CD4-positive, alpha-beta T cell treated with Interleukin-17A for 4 hours (primary cell): ENCODE results near the gene MRPL14.
A peak's percentile ranks its signal among the peaks of the same experiment; 100 is the strongest.

ENCODE experiments used
- DNase-seq: peaks from one replicate; pipeline ENCODE4 v3.0.0-alpha.2; 2020; ENCODE audit warnings: mixed read lengths

Gene MRPL14

DNA sequence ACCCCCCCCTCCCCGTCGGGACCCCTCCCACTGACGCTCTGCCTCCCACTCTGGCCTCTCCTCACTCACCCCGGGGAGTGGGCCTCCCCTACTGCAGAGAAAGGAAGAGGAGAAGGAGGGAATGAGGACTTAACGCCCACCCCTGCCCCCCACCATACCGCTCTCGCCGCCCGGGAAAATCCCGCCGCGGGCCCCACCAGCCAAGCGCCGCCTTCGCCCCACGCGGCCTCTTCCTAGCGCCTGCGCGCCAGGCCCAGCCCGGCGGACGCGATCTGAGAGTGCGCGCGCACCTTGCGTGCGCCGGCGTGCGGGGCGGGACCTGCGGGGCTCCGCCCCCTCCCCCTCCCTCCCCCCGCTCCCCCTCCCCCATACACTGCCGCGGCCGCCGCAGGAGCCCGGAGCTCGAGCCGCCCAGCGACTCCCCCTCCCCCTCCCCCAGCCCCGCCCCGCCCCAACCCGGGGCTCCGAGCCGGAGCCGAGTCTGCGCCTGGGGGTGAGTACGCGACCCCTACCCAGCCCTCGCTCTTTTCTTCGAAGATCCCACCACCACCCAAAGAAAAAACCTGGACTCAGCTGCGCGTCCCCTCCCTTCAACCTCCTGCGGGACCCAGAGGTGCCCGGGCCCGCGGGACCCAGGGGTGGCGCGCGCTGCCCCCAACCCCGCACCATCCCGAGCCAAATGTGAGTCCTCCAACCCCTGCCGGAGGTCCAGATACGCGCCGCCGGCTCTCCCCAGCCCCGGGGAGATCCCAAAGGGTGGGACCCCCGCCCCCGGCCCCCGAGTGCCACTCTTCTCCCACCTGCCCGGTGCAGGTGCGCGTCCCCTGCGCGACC, at the start of gene MRPL14, which contains the start of gene TMEM63B:
Gene MRPL14, minus strand, starts transcription at position 267 of the 834 bp plus-strand sequence. CDS start 10,841 bp downstream, outside the sequence.
Gene TMEM63B, plus strand, starts transcription at position 369 of the 834 bp plus-strand sequence. CDS start 7,031 bp downstream, outside the sequence.
- peak; percentile 90 for DNase-seq

DNA sequence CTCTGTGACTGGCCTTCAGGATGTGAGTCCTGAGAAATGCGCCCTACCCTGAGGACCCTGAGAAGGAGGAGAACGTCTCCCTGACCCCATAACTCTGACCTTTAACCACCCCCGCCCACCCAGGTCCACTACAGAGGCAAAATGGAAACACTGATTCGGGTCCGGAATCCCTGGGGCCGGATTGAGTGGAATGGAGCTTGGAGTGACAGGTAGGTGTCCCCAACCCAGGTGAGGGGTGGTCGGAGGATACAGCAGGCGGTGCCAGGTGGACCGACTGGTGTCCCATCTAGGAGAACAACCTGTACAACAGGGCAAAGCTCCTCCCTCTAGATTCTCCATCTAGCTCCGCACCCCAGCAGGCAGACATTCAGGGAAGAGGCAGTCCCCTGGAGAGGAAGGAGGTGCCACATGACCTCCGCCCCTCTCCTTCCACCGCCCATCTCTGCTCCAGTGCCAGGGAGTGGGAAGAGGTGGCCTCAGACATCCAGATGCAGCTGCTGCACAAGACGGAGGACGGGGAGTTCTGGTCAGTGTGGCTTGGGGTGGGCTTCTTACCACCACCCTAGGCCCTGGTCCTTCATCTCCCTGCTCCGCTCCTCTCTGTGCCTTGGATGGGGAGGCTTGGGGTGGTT, 49.0 kb upstream of the MRPL14 start:
- no peak for DNase-seq

DNA sequence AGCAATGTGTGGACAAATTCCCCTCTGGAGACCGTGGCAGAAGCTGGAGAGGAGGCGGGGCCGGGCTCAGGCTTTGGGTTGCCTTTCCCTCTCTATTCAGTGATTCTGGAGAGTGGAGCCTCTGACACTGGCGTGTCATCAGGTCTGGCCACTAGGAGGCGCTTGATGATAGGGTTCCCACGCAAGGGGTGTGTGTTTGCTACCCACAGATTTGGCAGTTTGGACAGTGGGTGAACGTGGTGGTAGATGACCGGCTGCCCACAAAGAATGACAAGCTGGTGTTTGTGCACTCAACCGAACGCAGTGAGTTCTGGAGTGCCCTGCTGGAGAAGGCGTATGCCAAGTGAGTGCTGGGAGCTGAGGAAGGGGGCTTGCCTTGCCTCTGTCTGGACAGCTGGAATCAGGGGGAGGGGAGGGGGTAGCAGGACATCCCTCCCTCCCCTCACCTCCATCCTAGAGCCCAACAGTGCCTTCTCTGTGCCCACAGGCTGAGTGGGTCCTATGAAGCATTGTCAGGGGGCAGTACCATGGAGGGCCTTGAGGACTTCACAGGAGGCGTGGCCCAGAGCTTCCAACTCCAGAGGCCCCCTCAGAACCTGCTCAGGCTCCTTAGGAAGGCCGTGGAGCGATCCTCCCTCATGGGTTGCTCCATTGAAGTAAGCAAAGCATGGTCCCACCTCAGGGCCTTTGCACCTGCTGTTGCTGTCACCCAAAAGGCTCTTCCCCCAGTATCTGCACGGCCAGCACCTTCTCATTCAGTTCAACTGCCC, 45.7 kb upstream of the MRPL14 start:
- DNase-seq = peak; percentile 83

DNA sequence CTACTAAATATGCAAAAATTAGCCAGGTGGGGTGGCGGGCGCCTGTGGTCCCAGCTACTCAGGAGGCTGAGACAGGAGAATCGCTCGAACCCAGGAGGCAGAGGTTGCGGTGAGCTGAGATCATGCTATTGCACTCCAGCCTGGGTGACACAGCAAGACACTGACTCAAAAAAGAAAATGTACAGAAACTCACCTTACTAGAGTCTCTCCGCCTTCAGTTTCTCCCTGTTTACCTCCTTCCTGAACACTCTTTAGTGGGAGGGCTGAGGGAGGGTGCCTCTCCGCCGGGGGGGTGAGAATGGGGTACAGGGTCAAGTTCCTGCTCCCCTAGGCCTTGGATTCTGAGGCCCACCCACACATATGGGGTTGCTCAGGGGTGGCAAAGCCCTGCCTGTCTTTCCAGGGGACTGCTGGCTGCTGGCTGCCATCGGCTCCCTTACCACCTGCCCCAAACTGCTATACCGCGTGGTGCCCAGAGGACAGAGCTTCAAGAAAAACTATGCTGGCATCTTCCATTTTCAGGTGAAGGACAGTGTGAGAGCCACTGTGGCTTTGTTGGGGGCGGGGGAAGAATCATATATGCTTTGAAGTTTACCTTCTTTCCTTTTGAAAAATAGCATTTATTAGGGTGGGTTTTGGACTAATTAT, 44.8 kb upstream of the MRPL14 start:
- DNase-seq = no peak

DNA sequence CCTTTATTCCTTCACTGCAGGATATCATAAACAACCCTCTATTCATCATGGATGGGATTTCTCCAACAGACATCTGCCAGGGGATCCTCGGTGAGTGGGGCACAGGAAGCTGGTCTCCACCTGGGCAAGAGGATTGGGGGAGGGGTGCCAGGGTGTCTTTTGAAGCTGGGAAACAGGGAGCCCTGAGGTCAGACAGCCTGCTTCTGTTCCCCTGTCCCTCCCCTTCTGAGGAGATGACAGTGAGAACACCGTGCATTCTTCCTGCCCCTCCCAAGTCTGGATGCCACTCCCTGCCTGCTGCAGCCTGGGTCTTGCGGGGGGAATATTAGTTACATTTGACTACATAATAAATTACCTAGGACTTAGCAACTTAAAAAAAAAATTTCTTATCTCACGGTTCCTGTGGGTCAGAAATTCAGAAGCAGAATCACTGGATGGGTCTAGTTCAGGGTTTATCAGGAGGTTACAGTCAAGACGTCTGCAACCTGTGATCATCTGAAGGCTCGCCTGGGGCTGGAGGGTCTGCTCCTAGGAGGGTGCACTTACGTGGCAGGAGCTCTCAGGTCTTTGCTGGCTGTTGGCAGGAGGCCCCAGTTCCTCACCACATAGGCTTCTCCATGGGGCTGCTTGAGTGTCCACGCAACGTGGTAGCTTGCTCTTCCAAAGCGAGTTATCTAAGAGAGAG, 42.8 kb upstream of the MRPL14 start:
- DNase-seq = no peak

DNA sequence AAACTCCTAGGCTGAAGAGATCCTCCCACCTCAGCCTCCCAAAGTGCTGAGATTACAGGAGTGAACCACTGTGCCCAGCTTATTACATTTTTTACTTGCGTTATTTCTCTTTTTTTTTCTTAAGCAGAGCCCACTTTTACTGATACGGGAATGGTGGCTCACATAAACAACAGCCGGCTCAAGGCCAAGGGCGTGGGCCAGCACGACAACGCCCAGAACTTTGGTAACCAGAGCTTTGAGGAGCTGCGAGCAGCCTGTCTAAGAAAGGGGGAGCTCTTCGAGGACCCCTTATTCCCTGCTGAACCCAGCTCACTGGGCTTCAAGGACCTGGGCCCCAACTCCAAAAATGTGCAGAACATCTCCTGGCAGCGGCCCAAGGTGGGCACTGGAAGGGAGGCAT, 41.9 kb upstream of the MRPL14 start:
- DNase-seq = no peak

DNA sequence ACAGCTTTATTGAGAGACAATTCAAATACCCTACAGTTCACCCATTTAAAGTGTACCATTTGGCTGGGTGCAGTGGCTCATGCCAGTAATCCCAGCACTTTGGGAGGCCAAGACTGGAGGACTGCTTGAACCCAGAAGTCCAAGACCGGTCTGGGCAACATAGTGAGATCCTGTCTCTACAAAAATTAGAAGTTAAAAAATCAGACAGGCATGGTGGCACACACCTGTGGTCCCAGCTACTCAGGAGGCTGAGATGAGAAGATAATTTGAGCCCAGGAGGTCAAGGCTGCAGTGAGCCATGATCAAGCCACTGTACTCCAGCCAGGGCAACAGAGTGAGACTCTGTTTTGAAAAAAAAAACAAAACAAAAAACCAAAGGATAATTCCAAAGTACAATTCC, 40.3 kb upstream of the MRPL14 start:
- DNase-seq = no peak

DNA sequence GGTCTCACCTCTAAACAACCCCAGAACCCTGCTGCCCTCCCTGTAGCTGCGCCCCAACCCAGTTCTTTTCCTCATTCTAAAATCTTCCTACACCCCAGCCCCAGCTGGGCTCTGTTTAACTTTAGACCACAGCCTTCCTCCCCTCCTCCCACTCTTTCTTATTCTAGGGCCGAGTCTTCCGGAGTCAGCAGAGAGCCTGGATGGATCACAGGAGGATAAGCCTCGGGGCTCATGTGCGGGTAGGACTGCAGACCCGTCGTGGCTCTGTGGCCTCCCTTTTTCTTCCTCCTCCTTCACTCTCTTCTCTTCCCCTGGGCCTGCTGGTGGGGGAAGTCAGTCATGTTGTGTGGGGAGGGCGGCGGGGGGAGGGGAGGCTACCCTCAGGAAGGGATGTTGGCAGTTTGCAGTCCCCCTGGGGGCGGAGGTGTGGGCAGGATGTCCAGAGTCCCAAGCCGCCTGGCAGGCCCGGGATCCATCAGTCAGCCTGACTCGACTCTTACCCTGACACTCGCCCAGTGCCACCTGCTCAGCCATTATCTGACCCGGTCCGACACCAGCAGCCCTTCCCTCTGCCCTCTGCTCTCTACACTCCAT, 39.4 kb upstream of the MRPL14 start:
- no peak for DNase-seq

DNA sequence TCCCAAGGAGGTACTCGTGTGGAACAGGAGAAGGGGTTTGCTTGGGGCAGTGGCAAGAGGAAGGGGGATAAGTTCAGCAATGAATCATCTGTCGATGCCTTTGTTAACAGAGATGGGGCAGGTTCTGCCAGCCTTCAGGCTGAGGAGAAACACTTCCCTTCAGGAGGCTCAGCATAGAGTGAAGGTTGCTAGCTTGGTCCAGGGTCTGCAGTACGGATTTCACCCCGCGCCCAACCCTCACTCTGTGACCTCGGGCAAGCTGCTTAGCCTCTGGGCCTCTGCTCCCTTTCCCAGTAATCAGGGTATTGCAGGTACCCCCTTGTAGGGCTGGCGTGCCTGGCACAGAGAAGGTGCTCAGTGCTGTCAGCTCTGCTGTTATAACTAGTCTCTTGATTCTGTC, 38.9 kb upstream of the MRPL14 start:
- DNase-seq = no peak

DNA sequence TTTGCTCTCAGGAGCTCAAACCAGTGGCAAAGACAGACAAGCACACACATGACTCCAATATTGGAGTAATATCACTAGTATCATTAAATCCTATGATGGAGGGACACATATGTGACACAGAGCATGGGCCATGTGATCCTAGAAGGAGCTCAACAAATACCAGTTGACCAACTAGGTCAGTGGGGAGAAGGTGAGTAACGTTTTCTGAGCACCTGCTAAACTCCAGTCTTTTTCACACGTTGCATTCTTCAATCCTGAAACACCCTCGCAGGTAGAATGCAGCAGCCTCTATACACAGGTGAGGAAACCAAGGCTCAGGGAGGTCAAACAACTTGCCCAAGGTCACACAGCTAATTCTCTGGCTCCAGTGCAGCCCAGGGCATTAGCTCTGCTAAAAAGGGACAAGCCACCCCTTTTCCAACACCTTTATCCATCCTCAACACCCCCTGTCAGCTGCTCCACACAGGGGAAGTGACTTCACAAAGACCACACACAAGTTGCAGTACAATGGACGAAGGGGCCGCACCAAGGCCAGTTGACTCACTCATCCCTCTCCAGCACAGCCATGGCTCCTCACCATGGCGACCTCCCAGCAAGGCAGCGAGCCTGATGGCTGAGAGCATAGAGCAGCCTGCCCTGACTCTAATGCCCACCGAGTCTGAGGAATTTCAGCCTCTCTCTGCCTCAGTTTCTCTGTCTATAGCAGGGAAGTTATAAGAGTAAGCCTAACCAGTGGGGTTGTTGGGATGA, 35.8 kb upstream of the MRPL14 start:
- no peak for DNase-seq

DNA sequence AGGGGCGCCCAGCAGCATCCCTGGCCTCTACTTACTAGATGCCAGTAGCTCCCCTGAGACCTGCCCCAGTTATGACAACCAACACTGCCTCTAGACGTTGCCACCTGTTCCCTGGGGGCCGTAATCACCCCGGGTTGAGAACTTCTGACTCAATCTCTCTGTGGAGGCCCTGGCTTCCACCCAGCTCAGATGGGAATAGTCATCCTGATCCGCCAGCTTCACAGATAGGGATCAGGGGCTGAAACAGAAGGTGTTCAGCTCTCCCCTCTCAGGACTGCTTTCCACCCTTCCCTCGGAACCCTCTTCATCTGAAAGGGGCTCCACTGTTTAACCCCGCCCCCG, 34.7 kb upstream of the MRPL14 start:
- DNase-seq = no peak

DNA sequence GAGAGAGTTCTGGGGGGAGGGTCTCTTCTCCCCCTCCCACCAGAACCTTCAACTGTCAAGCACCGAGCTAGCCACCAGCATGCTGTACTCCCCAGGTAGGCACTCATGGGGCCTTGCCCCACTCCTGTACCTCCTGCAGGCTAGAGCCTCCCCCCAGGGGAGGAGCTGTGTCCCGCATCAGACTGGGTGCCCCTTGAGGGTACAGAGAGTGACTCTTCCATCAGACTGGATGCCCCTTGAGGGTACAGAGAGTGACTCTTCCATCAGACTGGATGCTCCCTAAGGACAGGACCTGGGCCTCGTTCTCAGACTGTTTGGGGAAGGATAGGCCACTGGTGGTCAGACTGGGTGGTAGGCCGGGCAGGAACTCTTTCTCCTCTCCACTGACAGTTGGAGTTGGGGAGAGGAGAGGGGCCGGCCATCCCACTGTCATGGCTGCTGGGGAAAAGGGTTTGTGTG, 31.5 kb upstream of the MRPL14 start, which contains the start of gene CAPN11:
Gene CAPN11, plus strand, starts transcription at position 51 of the 459 bp plus-strand sequence. Its CDS starts 29 bp downstream, at position 80.
- no peak for DNase-seq

DNA sequence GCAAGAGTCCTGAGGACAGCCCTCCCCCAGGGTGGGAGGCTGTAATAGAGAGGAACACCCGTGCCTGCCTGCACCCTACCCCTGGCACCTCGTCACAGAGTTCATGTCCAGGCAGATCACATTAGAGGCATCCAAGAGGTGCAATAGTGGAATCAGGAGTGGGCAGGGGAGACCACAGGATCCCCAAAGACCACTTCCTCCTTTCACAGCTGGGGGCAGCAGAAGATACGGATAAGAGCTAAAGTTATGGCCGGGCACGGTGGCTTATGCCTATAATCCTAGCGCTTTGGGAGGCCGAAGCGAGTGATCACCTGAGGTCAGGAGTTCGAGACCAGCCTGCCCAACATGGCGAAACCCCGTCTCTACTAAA, 29.9 kb upstream of the MRPL14 start:
- DNase-seq = no peak

DNA sequence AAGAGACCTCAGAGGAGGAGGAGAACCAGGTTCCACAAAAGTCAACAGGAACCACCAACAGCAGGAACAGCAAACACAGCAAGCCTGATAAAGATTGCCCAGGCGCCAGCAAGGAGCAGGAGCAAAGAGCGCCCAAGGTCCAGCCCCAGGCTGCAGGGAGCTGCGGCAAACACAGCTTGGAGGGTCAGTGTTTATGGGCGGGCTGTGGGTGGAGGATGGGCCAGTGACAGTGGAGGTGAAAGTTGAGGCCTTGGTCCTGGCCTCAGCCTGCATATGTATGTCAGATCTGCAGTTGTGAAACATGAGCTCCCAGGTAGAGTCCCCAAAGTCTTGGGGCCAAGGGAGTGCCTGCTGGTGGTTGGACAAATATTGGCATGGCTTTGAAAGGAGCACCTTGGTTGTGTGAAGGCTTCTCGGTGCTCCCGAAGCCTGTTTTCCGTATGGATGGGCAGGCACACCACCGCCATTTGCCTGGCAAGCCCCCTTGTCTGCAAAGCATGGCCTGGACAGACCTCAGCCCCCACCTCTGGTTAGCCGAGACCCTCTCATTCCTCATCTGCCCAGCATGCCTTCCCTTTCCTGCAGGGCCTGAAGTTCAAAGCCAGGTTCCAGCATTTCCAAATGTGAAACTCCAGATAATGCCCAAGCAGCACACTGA, 29.4 kb upstream of the MRPL14 start:
- no peak for DNase-seq

DNA sequence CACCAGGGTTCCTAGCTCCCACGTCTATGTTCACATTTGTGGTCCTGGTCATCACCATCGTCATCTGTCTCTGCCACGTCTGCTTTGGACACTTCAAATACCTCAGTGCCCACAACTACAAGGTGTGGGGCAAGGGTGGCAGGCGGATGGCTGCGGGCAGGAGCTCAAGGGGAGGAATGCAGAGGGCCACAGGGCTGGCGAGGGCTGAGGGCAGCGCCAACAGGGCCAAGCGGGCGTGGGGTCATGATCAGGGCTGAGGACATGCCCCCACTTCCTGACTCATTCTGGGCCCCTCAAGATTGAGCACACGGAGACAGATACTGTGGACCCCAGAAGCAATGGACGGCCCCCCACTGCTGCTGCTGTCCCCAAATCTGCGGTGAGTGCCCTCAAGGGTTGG, 26.8 kb upstream of the MRPL14 start:
- DNase-seq = no peak

DNA sequence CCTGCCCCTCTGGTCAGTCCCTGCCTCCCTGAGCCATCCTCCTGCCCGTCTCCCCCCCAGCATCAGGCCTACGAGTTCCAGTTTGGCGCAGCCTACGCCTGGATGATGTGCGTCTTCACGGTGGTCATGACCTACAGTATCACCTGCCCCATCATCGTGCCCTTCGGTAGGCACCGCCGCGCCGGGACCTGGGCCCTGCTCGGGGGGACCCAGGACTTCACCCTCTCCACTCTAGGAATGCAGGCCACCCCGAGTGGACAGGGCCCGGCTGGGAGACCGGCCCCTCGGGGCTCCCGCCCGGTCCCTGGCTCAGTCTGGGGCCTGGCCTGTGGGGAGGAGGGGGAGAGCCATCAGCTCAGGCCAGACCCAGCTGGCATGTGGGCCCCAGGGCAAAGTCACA, 25.3 kb upstream of the MRPL14 start:
- no peak for DNase-seq

DNA sequence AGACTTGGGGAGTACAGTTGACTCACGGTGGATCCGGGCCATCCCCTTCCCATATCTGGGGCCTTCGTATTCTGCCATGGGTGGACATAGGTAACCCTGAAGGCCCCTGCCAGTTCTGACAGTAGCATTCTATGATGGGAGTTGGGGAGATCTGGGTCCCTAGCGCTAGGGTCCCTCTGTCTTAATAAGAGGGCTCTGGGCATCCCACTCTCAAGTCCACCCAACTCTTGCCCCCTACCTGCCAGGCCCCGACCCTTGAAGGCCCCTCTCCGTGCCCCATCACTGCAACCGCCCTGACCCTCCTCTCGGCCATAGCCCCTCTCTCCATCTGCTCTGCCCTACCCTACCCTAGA, 24.8 kb upstream of the MRPL14 start:
- no peak for DNase-seq

DNA sequence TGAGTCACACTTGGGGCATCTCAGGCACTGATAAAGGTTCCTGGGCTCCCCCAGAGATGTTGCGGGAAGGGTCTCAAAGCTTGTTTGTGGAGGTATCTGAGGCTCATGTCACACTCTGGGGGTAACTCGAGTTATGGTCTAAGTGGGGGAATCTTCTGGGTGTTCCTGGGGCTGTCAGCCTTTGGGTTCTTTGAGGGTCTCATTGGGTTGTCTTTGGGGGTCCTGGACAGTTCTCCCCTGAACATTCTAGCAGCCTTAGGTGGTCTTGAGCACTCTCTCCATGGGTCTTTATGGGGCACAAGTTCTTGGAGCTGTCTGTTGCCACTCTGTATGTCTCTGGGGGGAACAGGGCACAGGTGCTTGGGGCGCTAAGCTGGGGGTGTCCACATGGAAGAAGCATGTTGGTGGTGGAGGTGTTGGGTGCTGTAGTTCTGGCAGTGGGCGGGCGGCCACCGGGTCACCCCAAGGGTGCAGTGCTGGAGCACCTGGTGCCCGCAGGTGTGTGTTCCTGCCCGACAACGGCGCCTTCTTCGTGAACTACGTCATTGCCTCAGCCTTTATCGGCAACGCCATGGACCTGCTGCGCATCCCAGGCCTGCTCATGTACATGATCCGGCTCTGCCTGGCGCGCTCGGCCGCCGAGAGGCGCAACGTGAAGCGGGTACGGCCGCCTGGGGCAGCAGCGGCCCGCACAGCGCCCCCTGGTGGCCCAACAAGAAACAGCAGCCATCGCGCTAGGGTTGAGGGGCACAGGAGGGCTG, 24.3 kb upstream of the MRPL14 start:
- peak; percentile 81 for DNase-seq

DNA sequence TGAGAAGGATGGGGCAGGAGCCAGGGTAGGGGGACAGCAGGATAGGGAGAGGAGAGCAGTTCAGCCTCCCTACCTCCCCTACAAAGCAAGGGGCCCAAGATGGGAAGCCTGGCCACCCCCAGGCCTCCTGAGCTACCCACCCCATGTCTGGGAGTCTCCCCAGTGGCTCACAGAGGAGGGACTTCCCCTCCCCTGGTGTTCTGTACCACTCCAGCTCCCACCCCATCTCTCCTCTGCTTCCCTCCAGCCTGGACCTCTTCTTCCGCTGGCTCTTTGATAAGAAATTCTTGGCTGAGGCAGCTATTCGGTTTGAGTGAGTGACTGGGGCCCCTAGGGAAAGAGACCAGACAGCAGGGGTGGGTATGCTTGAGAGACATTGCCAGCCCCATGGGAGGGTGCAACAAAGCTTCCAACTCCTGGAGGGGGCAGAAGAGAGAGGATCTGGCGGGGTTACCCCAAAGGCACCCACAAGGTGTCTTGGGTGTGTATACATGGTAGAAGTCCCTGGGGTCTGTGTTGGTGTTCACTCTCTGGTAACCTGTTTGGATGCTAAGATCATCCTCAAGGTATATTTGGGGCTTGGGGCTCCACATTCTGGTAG, 23.2 kb upstream of the MRPL14 start:
- DNase-seq = no peak
